Stomach (tissue), 4 donors: ENCODE measurements around the gene SLA2.

ENCODE experiments used
- CTCF ChIP-seq, 7 experiments: fragments of 450-650 bp in 4 of 7; fragments of 200-600 bp in 3 of 7; sonication (generic) in 3 of 7; IDR thresholded peaks; one replicate each; pipeline ENCODE4 v1.5.1; 2016 to 2019; ENCODE audit warnings: antibody characterized with exemption in 7 of 7, control low read depth in 2 of 7, mild to moderate bottlenecking in 1 of 7
- EP300 ChIP-seq: sonication (generic); formaldehyde crosslinking; IDR thresholded peaks from one replicate; pipeline ENCODE4 v1.6.1; 2017; ENCODE audit warnings: antibody characterized with exemption
- POLR2A ChIP-seq, 4 donors: fragments of 450-650 bp; IDR thresholded peaks; one replicate each; pipeline ENCODE4 v1.6.1; 2016; ENCODE audit warnings: antibody characterized with exemption in 4 of 4, control low read depth in 2 of 4, mild to moderate bottlenecking in 1 of 4, moderate library complexity in 1 of 4
- POLR2AphosphoS5 ChIP-seq, 3 donors: sonication (generic); formaldehyde crosslinking; IDR thresholded peaks; one replicate each; pipeline ENCODE4 v1.6.1; 2016; ENCODE audit warnings: antibody characterized with exemption in 3 of 3

GRCh38 chr20:36677422-36677771 is 31.4 kb upstream of the SLA2 start:
- TF ChIP-seq CTCF (IDR thresholded peaks at IDR 0.05) (no peak), POLR2A (IDR thresholded peaks at IDR 0.05) (no peak), POLR2AphosphoS5 (IDR thresholded peaks at IDR 0.05) (no peak), EP300 (no peak)
